ENCODE results near the gene DEFB131A.
"Not testable (repeated sequence)": the region's sequence is repeated elsewhere in the genome, so short reads cannot be mapped to it uniquely, and the experiment has no call there.

DNA sequence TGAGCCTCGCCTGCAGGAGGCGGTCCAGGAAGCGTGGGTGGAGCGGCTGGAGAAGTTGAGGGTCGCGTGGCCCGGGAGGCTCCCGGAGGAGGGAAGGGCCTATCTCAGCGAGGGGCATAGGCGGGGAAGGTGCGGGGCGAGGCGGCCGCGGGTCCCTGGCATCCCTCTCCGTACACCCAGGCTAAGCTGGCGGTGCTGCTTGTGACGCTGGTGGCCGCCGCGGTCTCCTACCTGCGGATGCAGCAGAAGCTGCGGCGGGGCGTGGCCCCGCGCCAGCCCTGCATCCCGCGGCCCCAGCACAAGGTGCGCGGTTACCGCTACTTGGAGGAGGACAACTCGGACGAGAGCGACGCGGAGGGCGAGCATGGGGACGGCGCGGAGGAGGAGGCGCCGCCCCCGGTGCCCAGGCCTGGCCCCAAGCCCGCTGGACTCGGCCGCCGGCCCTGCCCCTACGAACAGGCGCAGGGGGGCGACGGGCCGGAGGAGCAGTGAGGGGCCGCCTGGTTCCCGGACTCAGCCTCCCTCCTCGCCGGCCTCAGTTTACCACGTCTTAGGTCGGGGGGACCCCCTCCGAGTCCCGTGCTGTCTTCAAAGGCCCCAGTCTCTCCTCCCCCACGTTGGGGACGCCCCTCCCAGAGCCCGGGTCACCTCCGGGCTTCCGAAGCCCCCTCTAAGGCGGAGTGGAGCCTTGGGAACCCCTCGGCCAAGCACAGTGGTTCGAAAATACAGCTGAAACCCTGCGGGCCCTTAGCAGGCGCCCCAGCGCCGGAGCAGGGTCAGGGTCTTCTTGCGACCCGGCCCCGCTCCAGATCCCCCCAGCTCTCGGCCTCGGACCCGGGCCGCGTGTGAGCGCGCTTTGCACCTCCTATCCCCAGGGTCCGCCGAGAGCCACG is 53.6 kb downstream of the DEFB131A start:
- TF ChIP-seq CTCF, POLR2A (IDR thresholded peaks at IDR 0.05): not testable (repeated sequence)

All from esophagus squamous epithelium (tissue), 4 donors.